Measurements from ENCODE around the gene CLN3.

Gene CLN3

GRCh38 chr16:28495795-28496749 is 4.2 kb upstream of the CLN3 start:
- Histone ChIP-seq H3K27ac (no peak overlapping the region), H3K27me3 (replicated peaks) (no peaks in the 10 kb centered on the region), H3K4me3 (ENCODE audit: low read depth, low read length) (no peak overlapping the region), H3K36me3 (replicated peaks) (no peaks in the 10 kb centered on the region)
- in situ Hi-C loops (cut with HindIII; ENCODE audit: low pct_ligation_motif_present, low sequenced_read_pairs) = no loop called here
- no peak for DNase-seq
- no peak for TF ChIP-seq CTCF (IDR thresholded peaks at IDR 0.05; ENCODE audit: low read depth, low read length, missing control alignments)

GRCh38 chr16:28495098-28495793 is 3.4 kb upstream of the CLN3 start:
- no peak for DNase-seq
- Histone ChIP-seq H3K27me3 (replicated peaks) (no peaks in the 10 kb centered on the region), H3K4me3 (ENCODE audit: low read depth, low read length) (no peak overlapping the region), H3K36me3 (replicated peaks) (no peaks in the 10 kb centered on the region), H3K27ac (no peak overlapping the region)
- no peak for TF ChIP-seq CTCF (IDR thresholded peaks at IDR 0.05; ENCODE audit: low read depth, low read length, missing control alignments)
- in situ Hi-C loops (cut with HindIII; ENCODE audit: low pct_ligation_motif_present, low sequenced_read_pairs) = no loop called here

- Histone ChIP-seq H3K36me3 (replicated peaks) (no peaks in the 10 kb centered on the region), H3K27me3 (replicated peaks) (no peaks in the 10 kb centered on the region), H3K27ac (no peak within 1 kb of the TSS), H3K4me3 (ENCODE audit: low read depth, low read length) (no peak within 1 kb of the TSS)
- DNase-seq = no peak
- in situ Hi-C loops (cut with HindIII; ENCODE audit: low pct_ligation_motif_present, low sequenced_read_pairs) = no loop called here
- no peak for TF ChIP-seq CTCF (IDR thresholded peaks at IDR 0.05; ENCODE audit: low read depth, low read length, missing control alignments)
Observed at GRCh38 chr16:28494121-28494851, 2.4 kb upstream of the CLN3 start, which contains the start of gene APOBR. TSS of gene APOBR (plus strand) at chr16:28494643. CDS start at chr16:28494682, 39 bp downstream.

- H3K4me3 ChIP-seq (ENCODE audit: low read depth, low read length) = peak overlapping the region; percentile 99
- H3K36me3 ChIP-seq (replicated peaks) = no peaks in the 10 kb centered on the region
- in situ Hi-C loops (cut with HindIII; ENCODE audit: low pct_ligation_motif_present, low sequenced_read_pairs) = no loop called here
- TF ChIP-seq CTCF (IDR thresholded peaks at IDR 0.05; ENCODE audit: low read depth, low read length, missing control alignments) = no peak
- no peaks in the 10 kb centered on the region for H3K27me3 ChIP-seq (replicated peaks)
- H3K27ac ChIP-seq = peak overlapping the region; percentile 99
- DNase-seq = no peak
Observed at GRCh38 chr16:28492511-28492910, 637 bp upstream of the CLN3 start.

- no peak for DNase-seq
- TF ChIP-seq CTCF (IDR thresholded peaks at IDR 0.05; ENCODE audit: low read depth, low read length, missing control alignments) = peak; percentile 56
- H3K27me3 ChIP-seq (replicated peaks) = no peaks in the 10 kb centered on the region
- peak overlapping the region; percentile 99 for H3K4me3 ChIP-seq (ENCODE audit: low read depth, low read length)
- in situ Hi-C loops (cut with HindIII; ENCODE audit: low pct_ligation_motif_present, low sequenced_read_pairs) = no loop called here
- no peaks in the 10 kb centered on the region for H3K36me3 ChIP-seq (replicated peaks)
- H3K27ac ChIP-seq = peak overlapping the region; percentile 99
Observed at GRCh38 chr16:28491230-28491969, 474 bp downstream of the CLN3 start.
